SU-DHL-6 (cell line): Measurements from ENCODE around the gene CFHR4.

Source experiments
- CTCF ChIP-seq: fragments of 200-600 bp; sonication (generic); IDR thresholded peaks from one replicate; pipeline ENCODE4 v1.5.1; 2017; ENCODE audit warnings: antibody characterized with exemption, mild to moderate bottlenecking, low read length, moderate library complexity; ENCODE audit not compliant: insufficient read depth, poor library complexity, severe bottlenecking
- EZH2phosphoT487 ChIP-seq: fragments of 200-600 bp; sonication (generic), shearing (Covaris generic); conservative IDR thresholded peaks from 2 replicates; pipeline ENCODE4 v1.6.1; 2018; ENCODE audit warnings: mild to moderate bottlenecking, antibody characterized with exemption, low read length, moderate library complexity, mixed read lengths

DNA sequence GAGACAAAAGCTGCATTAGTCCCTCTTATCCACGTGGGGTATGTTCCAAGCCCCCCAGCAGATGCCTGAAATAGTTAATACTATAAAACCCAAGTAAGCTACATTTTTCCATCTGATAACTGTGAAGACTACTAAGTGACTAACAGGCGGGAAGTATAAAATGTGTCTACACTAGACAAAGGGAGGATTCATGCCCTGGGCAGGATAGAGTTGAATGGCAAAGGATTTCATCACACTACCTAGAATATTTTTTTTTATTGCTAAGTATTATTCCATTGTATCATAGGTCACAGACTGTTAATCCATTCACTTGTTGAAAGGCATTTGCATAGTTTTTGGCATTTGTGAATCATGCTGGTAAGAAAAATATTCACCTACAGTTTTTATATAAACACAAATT is 26.4 kb upstream of the CFHR4 start:
- TF ChIP-seq CTCF: no peak
- TF ChIP-seq EZH2phosphoT487: no peak
